Activated CD4-positive, alpha-beta T cell treated with anti-CD3 and anti-CD28 coated beads for 36 hours (primary cell): Measurements from ENCODE around the gene MYBPH. TPM values are rescaled to one million over a fixed set of nuclear protein-coding genes. Genes with fewer than 3 reads are reported as not detected.

Source experiments
- ATAC-seq: fragments of 200-7000 bp; cut with Tn5 transposase; one replicate; pipeline ENCODE4 v1.10.0; 2021; ENCODE audit warnings: mild to moderate bottlenecking, moderate library complexity
- CTCF ChIA-PET: fragments of 350-600 bp; sonication (Branson Sonifier 250); formaldehyde crosslinking; loops from one replicate; lab custom pipeline; 2021; ENCODE audit warnings: antibody characterized with exemption; lab: Charles Lee
- POLR2A ChIA-PET: fragments of 350-600 bp; sonication (Branson Sonifier 250); formaldehyde crosslinking; loops from one replicate; lab custom pipeline; 2021; ENCODE audit warnings: antibody characterized with exemption, inconsistent platforms; lab: Charles Lee
- DNase-seq: peaks from one replicate; pipeline ENCODE4 v3.0.0-alpha.2; 2020
- H3K27ac Mint-ChIP-seq: one replicate; pipeline ENCODE4 v1.8.0; 2021; ENCODE audit warnings: mixed read lengths
- H3K27me3 Mint-ChIP-seq: one replicate; pipeline ENCODE4 v1.8.0; 2021; ENCODE audit warnings: mixed read lengths
- H3K36me3 Mint-ChIP-seq: one replicate; pipeline ENCODE4 v1.8.0; 2021; ENCODE audit warnings: low read depth, mixed read lengths
- H3K4me1 Mint-ChIP-seq: one replicate; pipeline ENCODE4 v1.8.0; 2021; ENCODE audit warnings: mixed read lengths
- H3K4me3 Mint-ChIP-seq: one replicate; pipeline ENCODE4 v1.8.0; 2021; ENCODE audit warnings: mild to moderate bottlenecking, moderate library complexity, mixed read lengths
- H3K9me3 Mint-ChIP-seq: one replicate; pipeline ENCODE4 v1.8.0; 2021; ENCODE audit warnings: low read depth, mixed read lengths
- intact Hi-C, 2 experiments: fragments of 100-400 bp; cut with DNase I in 1 of 2; cut with micrococcal nuclease in 1 of 2; formaldehyde crosslinking; loops; one replicate each; pipeline versions ENCODE4 v1.14.2 to v1.15.1; 2022 to 2024; cut with DNase I, micrococcal nuclease
- total RNA-seq, 2 experiments: library from RNA; stranded (reverse); gene quantifications; one replicate each; pipeline ENCODE4 v1.2.3, GENCODE V29; 2021

The MYBPH gene
- total RNA-seq, 2 experiments from 2014 or later, result not detected

- POLR2A ChIA-PET, result no interaction called here
- H3K9me3 Mint-ChIP-seq, result no peaks in the 10 kb centered on the region
- DNase-seq (no peak), ATAC-seq (no peak)
- intact Hi-C loops, result no loop called here
- H3K4me1 Mint-ChIP-seq, result peaks cover 4% of the 10 kb centered on the region
- peaks cover 5% of the 10 kb centered on the region for H3K27me3 Mint-ChIP-seq
- H3K4me3 Mint-ChIP-seq, result no peak overlapping the region
- no peaks in the 10 kb centered on the region for H3K36me3 Mint-ChIP-seq
- CTCF ChIA-PET, result interaction anchor here (0.8 to 1.5 kb wide), 2 partner anchors 29 to 81 kb away, joined by 3 to 4 read pairs; no protein-coding TSS in a partner anchor
- H3K27ac Mint-ChIP-seq, result no peak overlapping the region
Observed at GRCh38 chr1:203186091-203186445, 10.4 kb upstream of the MYBPH start.

- ChIA-PET POLR2A (no interaction called here), CTCF (interaction anchor here (0.8 to 1.5 kb wide), 3 partner anchors 13 to 82 kb away, joined by 3 to 4 read pairs (median 3); no protein-coding TSS in a partner anchor)
- intact Hi-C loops, result no loop called here
- no peak for DNase-seq
- no peak for ATAC-seq
- no peak overlapping the region for H3K4me3 Mint-ChIP-seq
- peaks cover 5% of the 10 kb centered on the region for H3K27me3 Mint-ChIP-seq
- H3K27ac Mint-ChIP-seq, result no peak overlapping the region
- no peaks in the 10 kb centered on the region for H3K36me3 Mint-ChIP-seq
- H3K4me1 Mint-ChIP-seq, result peaks cover 4% of the 10 kb centered on the region
- H3K9me3 Mint-ChIP-seq, result no peaks in the 10 kb centered on the region
Observed at GRCh38 chr1:203185585-203185984, 10.0 kb upstream of the MYBPH start.

GRCh38 chr1:203185061-203185461 is 9.4 kb upstream of the MYBPH start:
- Mint-ChIP-seq H3K36me3 (no peaks in the 10 kb centered on the region), H3K4me1 (peaks cover 4% of the 10 kb centered on the region), H3K4me3 (no peak overlapping the region), H3K27me3 (peaks cover 5% of the 10 kb centered on the region), H3K9me3 (no peaks in the 10 kb centered on the region), H3K27ac (no peak overlapping the region)
- ChIA-PET POLR2A (no interaction called here), CTCF (interaction anchor here (0.7 to 1.5 kb wide), 3 partner anchors 9 to 82 kb away, joined by 3 to 4 read pairs (median 4); no protein-coding TSS in a partner anchor)
- intact Hi-C loops, result no loop called here
- DNase-seq, result no peak
- no peak for ATAC-seq

GRCh38 chr1:203184467-203184866 is 8.8 kb upstream of the MYBPH start:
- ChIA-PET CTCF (interaction anchor here (0.5 to 0.7 kb wide), 2 partner anchors 9 to 34 kb away, joined by 3 to 4 read pairs; no protein-coding TSS in a partner anchor), POLR2A (no interaction called here)
- no peak for DNase-seq
- H3K4me1 Mint-ChIP-seq, result peaks cover 4% of the 10 kb centered on the region
- no peak overlapping the region for H3K4me3 Mint-ChIP-seq
- no peak for ATAC-seq
- no peak overlapping the region for H3K27ac Mint-ChIP-seq
- no peaks in the 10 kb centered on the region for H3K9me3 Mint-ChIP-seq
- intact Hi-C loops, result no loop called here
- peaks cover 3% of the 10 kb centered on the region for H3K27me3 Mint-ChIP-seq
- H3K36me3 Mint-ChIP-seq, result no peaks in the 10 kb centered on the region

GRCh38 chr1:203183828-203184227 is 8.2 kb upstream of the MYBPH start:
- intact Hi-C loops, result no loop called here
- ATAC-seq (no peak), DNase-seq (no peak)
- H3K4me3 Mint-ChIP-seq, result no peak overlapping the region
- no peak overlapping the region for H3K27ac Mint-ChIP-seq
- H3K36me3 Mint-ChIP-seq, result no peaks in the 10 kb centered on the region
- no peaks in the 10 kb centered on the region for H3K9me3 Mint-ChIP-seq
- ChIA-PET POLR2A (no interaction called here), CTCF (no interaction called here)
- H3K4me1 Mint-ChIP-seq, result peaks cover 4% of the 10 kb centered on the region
- peaks cover 2% of the 10 kb centered on the region for H3K27me3 Mint-ChIP-seq

GRCh38 chr1:203182387-203182953 is 6.8 kb upstream of the MYBPH start:
- H3K27me3 Mint-ChIP-seq, result no peaks in the 10 kb centered on the region
- peaks cover 4% of the 10 kb centered on the region for H3K4me1 Mint-ChIP-seq
- no peaks in the 10 kb centered on the region for H3K36me3 Mint-ChIP-seq
- CTCF ChIA-PET, result interaction anchor here (0.6 to 0.9 kb wide), 2 partner anchors 10 to 13 kb away, joined by 3 to 4 read pairs; no protein-coding TSS in a partner anchor
- DNase-seq (no peak), ATAC-seq (no peak)
- no peak overlapping the region for H3K27ac Mint-ChIP-seq
- no peaks in the 10 kb centered on the region for H3K9me3 Mint-ChIP-seq
- POLR2A ChIA-PET, result no interaction called here
- intact Hi-C loops, result no loop called here
- H3K4me3 Mint-ChIP-seq, result no peak overlapping the region

GRCh38 chr1:203181586-203182386 is 6.2 kb upstream of the MYBPH start:
- H3K9me3 Mint-ChIP-seq, result no peaks in the 10 kb centered on the region
- peaks cover 4% of the 10 kb centered on the region for H3K4me1 Mint-ChIP-seq
- ATAC-seq, result no peak
- no peak overlapping the region for H3K4me3 Mint-ChIP-seq
- no peaks in the 10 kb centered on the region for H3K36me3 Mint-ChIP-seq
- no peak for DNase-seq
- intact Hi-C loops, result no loop called here
- no peaks in the 10 kb centered on the region for H3K27me3 Mint-ChIP-seq
- H3K27ac Mint-ChIP-seq, result no peak overlapping the region
- CTCF ChIA-PET, result interaction anchor here (0.6 kb wide), 1 partner anchor 13 kb away, joined by 3 read pairs; no protein-coding TSS in a partner anchor
- POLR2A ChIA-PET, result no interaction called here

- Mint-ChIP-seq H3K27me3 (no peaks in the 10 kb centered on the region), H3K9me3 (no peaks in the 10 kb centered on the region), H3K27ac (no peak overlapping the region), H3K4me3 (no peak overlapping the region), H3K36me3 (no peaks in the 10 kb centered on the region), H3K4me1 (no peaks in the 10 kb centered on the region)
- POLR2A ChIA-PET, result no interaction called here
- no peak for DNase-seq
- intact Hi-C loops, result no loop called here
- no peak for ATAC-seq
- CTCF ChIA-PET, result interaction anchor here (0.7 kb wide), 1 partner anchor 9 kb away, joined by 3 read pairs; no protein-coding TSS in a partner anchor
Observed at GRCh38 chr1:203180611-203181330, 5.1 kb upstream of the MYBPH start.

GRCh38 chr1:203179667-203180005 is 4.0 kb upstream of the MYBPH start:
- POLR2A ChIA-PET, result no interaction called here
- H3K27me3 Mint-ChIP-seq, result no peaks in the 10 kb centered on the region
- intact Hi-C loops, result no loop called here
- H3K4me1 Mint-ChIP-seq, result no peaks in the 10 kb centered on the region
- H3K36me3 Mint-ChIP-seq, result no peaks in the 10 kb centered on the region
- DNase-seq (no peak), ATAC-seq (no peak)
- CTCF ChIA-PET, result interaction anchor here (0.7 kb wide), 1 partner anchor 8 kb away, joined by 3 read pairs; no protein-coding TSS in a partner anchor
- H3K4me3 Mint-ChIP-seq, result no peak overlapping the region
- H3K27ac Mint-ChIP-seq, result no peak overlapping the region
- H3K9me3 Mint-ChIP-seq, result no peaks in the 10 kb centered on the region

GRCh38 chr1:203178821-203179666 is 3.4 kb upstream of the MYBPH start:
- Mint-ChIP-seq H3K4me3 (no peak overlapping the region), H3K4me1 (no peaks in the 10 kb centered on the region), H3K27me3 (no peaks in the 10 kb centered on the region), H3K36me3 (no peaks in the 10 kb centered on the region), H3K9me3 (no peaks in the 10 kb centered on the region), H3K27ac (no peak overlapping the region)
- ChIA-PET CTCF (no interaction called here), POLR2A (interaction anchor here (0.6 kb wide), 1 partner anchor 95 kb away, joined by 3 read pairs; no protein-coding TSS in a partner anchor)
- ATAC-seq (no peak), DNase-seq (no peak)
- intact Hi-C loops, result no loop called here

GRCh38 chr1:203178083-203178482 is 2.5 kb upstream of the MYBPH start:
- ATAC-seq (no peak), DNase-seq (no peak)
- Mint-ChIP-seq H3K36me3 (no peaks in the 10 kb centered on the region), H3K27ac (no peak overlapping the region), H3K9me3 (no peaks in the 10 kb centered on the region), H3K4me1 (no peaks in the 10 kb centered on the region), H3K4me3 (no peak overlapping the region), H3K27me3 (no peaks in the 10 kb centered on the region)
- CTCF ChIA-PET, result interaction anchor here (0.7 kb wide), 1 partner anchor 50 kb away, joined by 3 read pairs; no protein-coding TSS in a partner anchor
- POLR2A ChIA-PET, result no interaction called here
- intact Hi-C loops, result no loop called here
